Measurements from ENCODE around the gene ZNF70. TPM values are rescaled to one million over a fixed set of nuclear protein-coding genes. Genes with fewer than 3 reads are reported as not detected.

The ZNF70 gene
- total and polyA plus RNA-seq, 9 of the 15 experiments (the other 6 are each of a cell fraction or from before 2014, with no cell fraction given), result 0.14 to 3.3 (median 1.4) TPM

DNA sequence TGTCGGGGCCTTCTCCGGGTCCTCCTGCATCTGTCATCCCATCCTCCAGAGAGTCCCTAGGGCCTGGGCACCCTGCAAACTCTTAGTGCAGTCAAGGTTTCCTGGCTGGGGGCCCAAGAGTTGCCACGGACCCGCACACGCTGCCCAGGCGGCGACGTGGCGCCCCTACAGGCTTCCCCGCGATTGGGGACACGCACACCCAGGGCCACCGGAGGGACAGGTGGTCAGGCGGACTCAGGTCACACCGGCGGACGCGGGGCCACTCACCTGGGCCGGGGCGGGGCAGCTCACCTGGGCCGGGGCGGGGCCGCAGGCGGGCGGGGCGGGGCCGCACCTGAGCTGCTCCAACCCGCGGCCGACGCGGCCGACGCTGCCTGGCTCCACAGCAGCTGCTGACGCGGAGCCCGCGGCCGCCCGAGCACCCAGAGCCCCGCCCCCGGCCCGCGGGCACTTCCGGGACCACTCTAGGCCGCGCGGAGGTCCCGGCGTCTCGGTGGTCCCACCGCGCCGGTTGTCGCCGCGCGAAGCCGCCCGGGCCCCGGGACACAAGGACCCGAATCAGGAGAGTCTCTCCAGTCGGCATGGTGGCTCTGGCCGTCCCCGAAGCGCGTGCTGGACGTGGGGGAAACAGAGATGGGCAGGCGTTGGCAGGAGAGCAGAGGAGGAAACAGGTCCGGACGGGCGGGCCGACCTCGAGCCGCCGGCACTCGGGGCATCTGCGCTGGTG lies at the start of gene ZNF70 (continued):
- TF ChIP-seq, protein P1, sequence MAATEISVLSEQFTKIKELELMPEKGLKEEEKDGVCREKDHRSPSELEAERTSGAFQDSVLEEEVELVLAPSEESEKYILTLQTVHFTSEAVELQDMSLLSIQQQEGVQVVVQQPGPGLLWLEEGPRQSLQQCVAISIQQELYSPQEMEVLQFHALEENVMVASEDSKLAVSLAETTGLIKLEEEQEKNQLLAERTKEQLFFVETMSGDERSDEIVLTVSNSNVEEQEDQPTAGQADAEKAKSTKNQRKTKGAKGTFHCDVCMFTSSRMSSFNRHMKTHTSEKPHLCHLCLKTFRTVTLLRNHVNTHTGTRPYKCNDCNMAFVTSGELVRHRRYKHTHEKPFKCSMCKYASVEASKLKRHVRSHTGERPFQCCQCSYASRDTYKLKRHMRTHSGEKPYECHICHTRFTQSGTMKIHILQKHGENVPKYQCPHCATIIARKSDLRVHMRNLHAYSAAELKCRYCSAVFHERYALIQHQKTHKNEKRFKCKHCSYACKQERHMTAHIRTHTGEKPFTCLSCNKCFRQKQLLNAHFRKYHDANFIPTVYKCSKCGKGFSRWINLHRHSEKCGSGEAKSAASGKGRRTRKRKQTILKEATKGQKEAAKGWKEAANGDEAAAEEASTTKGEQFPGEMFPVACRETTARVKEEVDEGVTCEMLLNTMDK (IDR thresholded peaks at IDR 0.05; ENCODE audit: borderline replicate concordance, insufficient read depth, low read depth, low read length, poor library complexity, severe bottlenecking), result peak; percentile 52
- no peak for TF ChIP-seq LEF1 (IDR thresholded peaks at IDR 0.05)
- peak in 1 of 3 experiments; percentile 46 for TF ChIP-seq YY1 (IDR thresholded peaks at IDR 0.05; ENCODE audit: borderline replicate concordance in 1 of 3, control insufficient read depth in 1 of 3, extremely low read depth in 1 of 3, insufficient read depth in 3 of 3, insufficient read length in 1 of 3, insufficient replicate concordance in 2 of 3, low read depth in 1 of 3, low read length in 2 of 3)
- TF ChIP-seq SIN3A (IDR thresholded peaks at IDR 0.05; ENCODE audit: borderline replicate concordance in 2 of 2, control insufficient read depth in 1 of 2, low read depth in 2 of 2, low read length in 2 of 2), result peak in 1 of 2 experiments; percentile 40; a peak in 1 of 4 replicates
- TF ChIP-seq ZNF253 (CRISPR knock-in tag; conservative IDR thresholded peaks at IDR 0.05), result no peak
- TF ChIP-seq PHF8 (IDR thresholded peaks at IDR 0.05; ENCODE audit: borderline replicate concordance, low read length), result peak; percentile 84; the same call in 1 of the 2 replicates
- no peak for TF ChIP-seq NR2C2 (CRISPR knock-in tag; IDR thresholded peaks at IDR 0.05)
- peak; percentile 49; the same call in 1 of the 2 replicates for TF ChIP-seq NR2C2 (tag; IDR thresholded peaks at IDR 0.05)
- TF ChIP-seq, protein P2, sequence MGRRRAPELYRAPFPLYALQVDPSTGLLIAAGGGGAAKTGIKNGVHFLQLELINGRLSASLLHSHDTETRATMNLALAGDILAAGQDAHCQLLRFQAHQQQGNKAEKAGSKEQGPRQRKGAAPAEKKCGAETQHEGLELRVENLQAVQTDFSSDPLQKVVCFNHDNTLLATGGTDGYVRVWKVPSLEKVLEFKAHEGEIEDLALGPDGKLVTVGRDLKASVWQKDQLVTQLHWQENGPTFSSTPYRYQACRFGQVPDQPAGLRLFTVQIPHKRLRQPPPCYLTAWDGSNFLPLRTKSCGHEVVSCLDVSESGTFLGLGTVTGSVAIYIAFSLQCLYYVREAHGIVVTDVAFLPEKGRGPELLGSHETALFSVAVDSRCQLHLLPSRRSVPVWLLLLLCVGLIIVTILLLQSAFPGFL (CRISPR knock-in tag; IDR thresholded peaks at IDR 0.05), result no peak
- TF ChIP-seq DDX20 (tag; IDR thresholded peaks at IDR 0.05; ENCODE audit: low read depth), result no peak
- peak; percentile 35; the same call in 1 of the 2 replicates for TF ChIP-seq CREM (IDR thresholded peaks at IDR 0.05; ENCODE audit: low read depth)
- peak in 1 of 2 experiments; percentile 17; a peak in 1 of 4 replicates for TF ChIP-seq MAZ (CRISPR knock-in tag; conservative IDR thresholded peaks at IDR 0.05 in 1 of 2, IDR thresholded peaks at IDR 0.05 in 1 of 2)
- TF ChIP-seq ZNF785 (CRISPR knock-in tag; IDR thresholded peaks at IDR 0.05), result no peak
- TF ChIP-seq ZKSCAN1 (IDR thresholded peaks at IDR 0.05; ENCODE audit: low read depth, low read length), result no peak
- no peak for TF ChIP-seq TCF7 (IDR thresholded peaks at IDR 0.05; ENCODE audit: borderline replicate concordance)
- TF ChIP-seq HDAC1 (IDR thresholded peaks at IDR 0.05), result peak in 1 of 2 experiments; percentile 9; a peak in 1 of 4 replicates

Measured in K562 (cell line).